Panc1 (cell line): ENCODE measurements around the gene CFAP77. TPM values are rescaled to one million over a fixed set of nuclear protein-coding genes. Genes with fewer than 3 reads are reported as not detected.

ENCODE experiments used
- ATAC-seq: fragments of 200-7000 bp; cut with Tn5 transposase; 2 replicates; pipeline ENCODE4 v1.9.1; 2020; ENCODE audit warnings: mild to moderate bottlenecking, moderate library complexity
- BruUV-seq: library from RNA; stranded (reverse); fragments of 400-500 nt; replicated peaks from 2 replicates; lab custom pipeline; 2021; lab: Mats Ljungman, UMichigan
- CTCF ChIA-PET: fragments of 300-600 bp; sonication (Branson Sonifier 250); formaldehyde crosslinking; loops from one replicate; lab custom pipeline; 2022; ENCODE audit warnings: antibody characterized with exemption; lab: Charles Lee
- POLR2A ChIA-PET: fragments of 300-600 bp; sonication (Branson Sonifier 250); formaldehyde crosslinking; loops from one replicate; lab custom pipeline; 2022; ENCODE audit warnings: antibody characterized with exemption; lab: Charles Lee
- DNase-seq: peaks from one replicate; pipeline ENCODE4 v3.0.0-alpha.2; 2010; ENCODE audit warnings: low read depth, low spot score
- H3K27ac ChIP-seq: 2 replicates; pipeline ENCODE4 v1.5.1; 2011; ENCODE audit warnings: mild to moderate bottlenecking, low read length, inconsistent platforms
- H3K27me3 ChIP-seq: fragments of 200-500 bp; sonication (Bioruptor generic); 2 replicates; pipeline ENCODE4 v1.6.0; 2014; ENCODE audit warnings: low read length, inconsistent platforms; ENCODE audit not compliant: control insufficient read depth, insufficient read depth
- H3K36me3 ChIP-seq: fragments of 200-500 bp; sonication (Bioruptor generic); 2 replicates; pipeline ENCODE4 v1.5.1; 2014; ENCODE audit warnings: inconsistent platforms, mild to moderate bottlenecking, low read length, moderate library complexity; ENCODE audit not compliant: control insufficient read depth, insufficient read depth
- H3K4me1 ChIP-seq: 2 replicates; pipeline ENCODE4 v1.5.1; 2011; ENCODE audit warnings: inconsistent platforms, mild to moderate bottlenecking, low read length, moderate library complexity; ENCODE audit not compliant: control insufficient read depth, insufficient read depth
- H3K4me3 ChIP-seq, 2 experiments: 2 replicates each; pipeline ENCODE4 v1.5.1; 2011 to 2012; ENCODE audit warnings: low read depth in 2 of 2, low read length in 2 of 2, mild to moderate bottlenecking in 2 of 2, inconsistent platforms in 1 of 2, moderate library complexity in 1 of 2
- H3K9me3 ChIP-seq: fragments of 200-500 bp; sonication (Bioruptor generic); 2 replicates; pipeline ENCODE4 v1.5.1; 2014; ENCODE audit warnings: low read depth, mild to moderate bottlenecking, inconsistent platforms, low read length, moderate library complexity; ENCODE audit not compliant: control insufficient read depth, insufficient read depth
- POLR2AphosphoS5 ChIP-seq: IDR thresholded peaks from 2 replicates; pipeline ENCODE4 v1.6.1; 2012; ENCODE audit warnings: mild to moderate bottlenecking, low read depth, low read length, moderate library complexity
- SIN3A ChIP-seq: IDR thresholded peaks from 2 replicates; pipeline ENCODE4 v1.6.1; 2012; ENCODE audit warnings: low read depth, mild to moderate bottlenecking, low read length, moderate library complexity, borderline replicate concordance; ENCODE audit not compliant: insufficient read depth
- TCF7L2 ChIP-seq: IDR thresholded peaks from 2 replicates; pipeline ENCODE4 v1.6.1; 2011; ENCODE audit warnings: mild to moderate bottlenecking, low read depth, low read length, inconsistent platforms
- in situ Hi-C: cut with HindIII; loops from 2 replicates; pipeline ENCODE4 v1.10.0; 2016; ENCODE audit warnings: low sequenced_read_pairs, low pct_unique_long_range_greater_than_20kb
- intact Hi-C: fragments of 100-400 bp; cut with micrococcal nuclease; formaldehyde crosslinking; loops from one replicate; pipeline ENCODE4 v1.10.0; 2022; ENCODE audit not compliant: unreplicated experiment
- total RNA-seq: library from RNA; stranded (reverse); gene quantifications from one replicate; pipeline ENCODE4 v1.2.1, GENCODE V29; 2021; ENCODE audit not compliant: unreplicated experiment
- TF ChIP-seq, protein P1 (sequence below): fragments of 450-650 bp; IDR thresholded peaks from 2 replicates; pipeline ENCODE4 v1.5.1; 2017; ENCODE audit warnings: mild to moderate bottlenecking
- TF ChIP-seq, protein P2 (sequence below), 2 experiments: IDR thresholded peaks; 2 replicates each; pipeline ENCODE4 v1.6.1; 2011 to 2012; ENCODE audit warnings: low read depth in 2 of 2, control low read depth in 1 of 2, low read length in 1 of 2, mild to moderate bottlenecking in 1 of 2, moderate library complexity in 1 of 2; ENCODE audit not compliant: insufficient read depth in 1 of 2

The CFAP77 gene
- total RNA-seq, 1 experiment from 2014 or later, result not detected

DNA sequence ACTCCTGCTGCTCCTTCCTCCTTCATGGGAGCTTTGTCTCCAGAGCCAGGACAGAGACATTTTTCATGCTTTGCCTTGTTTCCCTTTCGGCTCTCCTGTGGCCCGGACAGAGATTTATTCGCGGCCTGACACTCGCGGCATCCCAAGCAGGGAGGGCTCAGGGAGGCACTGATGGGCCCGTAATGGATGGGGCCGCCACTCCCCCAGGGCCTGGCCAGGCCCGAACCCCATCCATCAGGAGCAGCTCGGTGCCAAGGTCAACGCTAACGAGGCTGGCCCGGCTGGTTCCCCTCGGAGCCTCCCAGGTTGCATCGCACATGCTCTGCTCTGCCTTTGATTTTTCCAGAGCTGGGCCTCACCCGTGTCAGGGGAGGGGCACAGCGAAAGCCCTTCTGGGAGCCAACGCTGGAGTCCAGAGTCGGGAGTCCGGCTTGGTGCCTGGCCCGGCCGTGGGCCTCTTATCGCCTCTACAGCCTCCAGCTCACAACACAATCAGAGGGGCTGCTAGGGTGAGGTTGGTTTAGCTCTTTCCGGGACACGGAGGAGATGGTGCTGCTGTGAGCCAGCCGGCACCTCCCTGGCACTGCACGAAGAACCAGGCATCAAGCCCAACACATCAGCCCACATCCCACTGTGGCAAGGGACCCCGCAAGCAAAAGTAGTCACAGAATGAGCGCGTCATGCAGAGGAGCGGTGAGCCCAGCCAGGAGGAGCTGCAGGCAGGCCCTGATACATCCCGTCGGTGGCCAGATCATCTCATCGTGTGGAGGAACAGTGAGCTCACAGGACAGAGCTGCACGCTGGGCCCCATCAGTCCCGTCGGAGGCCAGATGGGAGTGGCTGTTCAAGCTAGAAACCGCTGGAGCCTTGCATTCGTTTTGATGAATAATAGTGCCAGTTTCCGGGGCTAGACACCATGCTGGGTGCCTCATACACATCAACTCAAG lies 100.2 kb downstream of the CFAP77 start:
- TF ChIP-seq, protein P1, sequence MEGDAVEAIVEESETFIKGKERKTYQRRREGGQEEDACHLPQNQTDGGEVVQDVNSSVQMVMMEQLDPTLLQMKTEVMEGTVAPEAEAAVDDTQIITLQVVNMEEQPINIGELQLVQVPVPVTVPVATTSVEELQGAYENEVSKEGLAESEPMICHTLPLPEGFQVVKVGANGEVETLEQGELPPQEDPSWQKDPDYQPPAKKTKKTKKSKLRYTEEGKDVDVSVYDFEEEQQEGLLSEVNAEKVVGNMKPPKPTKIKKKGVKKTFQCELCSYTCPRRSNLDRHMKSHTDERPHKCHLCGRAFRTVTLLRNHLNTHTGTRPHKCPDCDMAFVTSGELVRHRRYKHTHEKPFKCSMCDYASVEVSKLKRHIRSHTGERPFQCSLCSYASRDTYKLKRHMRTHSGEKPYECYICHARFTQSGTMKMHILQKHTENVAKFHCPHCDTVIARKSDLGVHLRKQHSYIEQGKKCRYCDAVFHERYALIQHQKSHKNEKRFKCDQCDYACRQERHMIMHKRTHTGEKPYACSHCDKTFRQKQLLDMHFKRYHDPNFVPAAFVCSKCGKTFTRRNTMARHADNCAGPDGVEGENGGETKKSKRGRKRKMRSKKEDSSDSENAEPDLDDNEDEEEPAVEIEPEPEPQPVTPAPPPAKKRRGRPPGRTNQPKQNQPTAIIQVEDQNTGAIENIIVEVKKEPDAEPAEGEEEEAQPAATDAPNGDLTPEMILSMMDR, result no peak
- TF ChIP-seq, protein P2, sequence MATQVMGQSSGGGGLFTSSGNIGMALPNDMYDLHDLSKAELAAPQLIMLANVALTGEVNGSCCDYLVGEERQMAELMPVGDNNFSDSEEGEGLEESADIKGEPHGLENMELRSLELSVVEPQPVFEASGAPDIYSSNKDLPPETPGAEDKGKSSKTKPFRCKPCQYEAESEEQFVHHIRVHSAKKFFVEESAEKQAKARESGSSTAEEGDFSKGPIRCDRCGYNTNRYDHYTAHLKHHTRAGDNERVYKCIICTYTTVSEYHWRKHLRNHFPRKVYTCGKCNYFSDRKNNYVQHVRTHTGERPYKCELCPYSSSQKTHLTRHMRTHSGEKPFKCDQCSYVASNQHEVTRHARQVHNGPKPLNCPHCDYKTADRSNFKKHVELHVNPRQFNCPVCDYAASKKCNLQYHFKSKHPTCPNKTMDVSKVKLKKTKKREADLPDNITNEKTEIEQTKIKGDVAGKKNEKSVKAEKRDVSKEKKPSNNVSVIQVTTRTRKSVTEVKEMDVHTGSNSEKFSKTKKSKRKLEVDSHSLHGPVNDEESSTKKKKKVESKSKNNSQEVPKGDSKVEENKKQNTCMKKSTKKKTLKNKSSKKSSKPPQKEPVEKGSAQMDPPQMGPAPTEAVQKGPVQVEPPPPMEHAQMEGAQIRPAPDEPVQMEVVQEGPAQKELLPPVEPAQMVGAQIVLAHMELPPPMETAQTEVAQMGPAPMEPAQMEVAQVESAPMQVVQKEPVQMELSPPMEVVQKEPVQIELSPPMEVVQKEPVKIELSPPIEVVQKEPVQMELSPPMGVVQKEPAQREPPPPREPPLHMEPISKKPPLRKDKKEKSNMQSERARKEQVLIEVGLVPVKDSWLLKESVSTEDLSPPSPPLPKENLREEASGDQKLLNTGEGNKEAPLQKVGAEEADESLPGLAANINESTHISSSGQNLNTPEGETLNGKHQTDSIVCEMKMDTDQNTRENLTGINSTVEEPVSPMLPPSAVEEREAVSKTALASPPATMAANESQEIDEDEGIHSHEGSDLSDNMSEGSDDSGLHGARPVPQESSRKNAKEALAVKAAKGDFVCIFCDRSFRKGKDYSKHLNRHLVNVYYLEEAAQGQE (IDR thresholded peaks at IDR 0.05; ENCODE audit: insufficient read depth in 1 of 2, low read depth in 2 of 2, low read length in 1 of 2), result no peak
- TF ChIP-seq SIN3A, result no peak
- TF ChIP-seq POLR2AphosphoS5, result no peak
- TF ChIP-seq TCF7L2, result no peak
- DNase-seq, result no peak
- Histone ChIP-seq H3K4me3 (no peak overlapping the region), H3K4me1 (no peaks in the 10 kb centered on the region), H3K36me3 (no peaks in the 10 kb centered on the region), H3K27ac (no peak overlapping the region), H3K9me3 (no peaks in the 10 kb centered on the region), H3K27me3 (no peaks in the 10 kb centered on the region; the same call in 1 of the 2 replicates)
- in situ Hi-C loops (no loop called here), intact Hi-C loops (loop anchor here (5.0 to 10.0 kb wide), 2 partner anchors 98 to 285 kb away; partner anchors contain the start of gene CFAP77)
- CTCF ChIA-PET, result no interaction called here
- BruUV-seq, result no TSS peak
- no peak for ATAC-seq
- POLR2A ChIA-PET, result no interaction called here

DNA sequence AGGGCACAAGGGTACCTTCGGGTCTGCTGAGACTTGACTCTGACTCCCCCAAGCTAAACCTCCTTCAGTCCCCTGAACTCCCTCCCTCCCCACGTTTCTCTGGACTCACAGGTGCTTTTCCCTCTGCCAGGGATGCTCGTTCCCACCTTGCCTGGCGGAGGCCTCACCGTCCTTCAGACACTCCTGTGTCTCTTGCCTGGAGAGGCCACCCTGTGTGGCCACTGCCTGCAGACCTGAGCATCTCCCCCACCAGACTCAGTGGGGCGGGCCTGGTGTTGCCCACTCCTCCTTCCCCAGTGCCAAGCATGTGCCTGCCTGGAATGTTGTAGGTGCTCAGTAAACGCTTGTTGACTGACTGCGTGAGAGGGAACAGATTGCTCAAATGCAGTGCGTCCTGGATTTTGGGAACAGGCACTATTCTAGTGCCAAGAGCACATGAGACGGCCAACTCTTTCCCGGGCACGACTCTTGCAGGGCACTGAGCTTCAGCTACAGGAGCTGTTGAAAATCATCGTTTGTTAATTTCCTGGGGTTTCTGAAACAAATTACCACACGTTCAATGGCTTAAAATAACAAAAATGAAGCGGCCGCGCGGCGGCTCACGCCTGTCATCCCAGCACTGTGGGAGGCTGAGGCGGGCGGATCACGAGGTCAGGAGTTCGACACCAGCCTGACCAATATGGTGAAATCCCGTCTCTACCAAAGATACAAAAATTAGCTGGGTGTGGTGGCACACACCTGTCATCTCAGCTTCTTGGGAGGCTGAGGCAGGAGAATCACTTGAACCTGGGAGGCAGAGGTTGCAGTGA lies 101.4 kb downstream of the CFAP77 start:
- no peak overlapping the region for H3K27ac ChIP-seq
- no peaks in the 10 kb centered on the region for H3K4me1 ChIP-seq
- DNase-seq (no peak), ATAC-seq (no peak)
- in situ Hi-C loops (no loop called here), intact Hi-C loops (no loop called here)
- ChIA-PET CTCF (no interaction called here), POLR2A (no interaction called here)
- H3K27me3 ChIP-seq, result no peaks in the 10 kb centered on the region
- no peaks in the 10 kb centered on the region for H3K36me3 ChIP-seq
- TF ChIP-seq POLR2AphosphoS5, result no peak
- no peak for TF ChIP-seq SIN3A
- TF ChIP-seq, protein P1, result no peak
- TF ChIP-seq, protein P2 (IDR thresholded peaks at IDR 0.05; ENCODE audit: insufficient read depth in 1 of 2, low read depth in 2 of 2, low read length in 1 of 2), result no peak
- no peak for TF ChIP-seq TCF7L2
- BruUV-seq, result no TSS peak
- no peaks in the 10 kb centered on the region for H3K9me3 ChIP-seq
- H3K4me3 ChIP-seq, result no peak overlapping the region
